SU-DHL-6 (cell line): ENCODE data around the gene TWIST2.

Source experiments
- H2AFZ ChIP-seq: fragments of 200-600 bp; sonication (generic); 2 replicates; pipeline ENCODE4 v1.6.1; 2014; ENCODE audit warnings: low read depth, mild to moderate bottlenecking, moderate library complexity, mixed read lengths, antibody characterized with exemption, low read length; ENCODE audit not compliant: severe bottlenecking
- H3F3A ChIP-seq: fragments of 200-600 bp; shearing (Covaris generic); 2 replicates; pipeline ENCODE4 v1.6.0; 2016; ENCODE audit warnings: antibody characterized with exemption, mild to moderate bottlenecking; ENCODE audit not compliant: insufficient read depth
- H3K27ac ChIP-seq: fragments of 200-600 bp; sonication (generic); 2 replicates; pipeline ENCODE4 v1.5.1; 2016; ENCODE audit warnings: low read depth, mild to moderate bottlenecking, low read length, moderate library complexity, mixed read lengths
- H3K27me3 ChIP-seq: fragments of 200-600 bp; sonication (generic), shearing (Covaris generic); 2 replicates; pipeline ENCODE4 v1.6.0; 2014; ENCODE audit warnings: mild to moderate bottlenecking, low read length
- H3K36me3 ChIP-seq: fragments of 200-600 bp; sonication (generic); 2 replicates; pipeline ENCODE4 v1.6.1; 2014; ENCODE audit warnings: mild to moderate bottlenecking, low read length, mixed read lengths
- H3K4me2 ChIP-seq: fragments of 300-600, 200-600 bp; shearing (Covaris generic), sonication (generic); 2 replicates; pipeline ENCODE4 v1.6.0; 2014; ENCODE audit warnings: low read length, low read depth, mild to moderate bottlenecking; ENCODE audit not compliant: poor library complexity, severe bottlenecking
- H3K4me3 ChIP-seq: fragments of 200-600 bp; sonication (generic); 2 replicates; pipeline ENCODE4 v1.5.1; 2014; ENCODE audit warnings: antibody characterized with exemption, low read length, mild to moderate bottlenecking, mixed read lengths; ENCODE audit not compliant: insufficient read depth, poor library complexity, severe bottlenecking
- H3K79me2 ChIP-seq: fragments of 200-600 bp; sonication (generic); 2 replicates; pipeline ENCODE4 v1.6.1; 2014; ENCODE audit warnings: mild to moderate bottlenecking, low read length, moderate library complexity; ENCODE audit not compliant: insufficient read depth
- H3K9ac ChIP-seq: fragments of 200-600 bp; sonication (generic); 2 replicates; pipeline ENCODE4 v1.7.0; 2014; ENCODE audit warnings: mild to moderate bottlenecking, low read length
- H3K9me2 ChIP-seq: fragments of 200-600 bp; sonication (generic); replicated peaks from 2 replicates; pipeline ENCODE4 v1.6.1; 2014; ENCODE audit warnings: low read length; ENCODE audit not compliant: insufficient read depth
- H3K9me3 ChIP-seq: fragments of 200-600 bp; sonication (generic); 2 replicates; pipeline ENCODE4 v1.6.1; 2014; ENCODE audit warnings: low read length, mixed read lengths; ENCODE audit not compliant: insufficient read depth
- H4K20me1 ChIP-seq: fragments of 200-600 bp; sonication (generic); 2 replicates; pipeline ENCODE4 v1.6.1; 2014; ENCODE audit warnings: low read depth, mild to moderate bottlenecking, antibody characterized with exemption, low read length, moderate library complexity, mixed read lengths
- EZH2phosphoT487 ChIP-seq: fragments of 200-600 bp; sonication (generic), shearing (Covaris generic); conservative IDR thresholded peaks from 2 replicates; pipeline ENCODE4 v1.6.1; 2018; ENCODE audit warnings: mild to moderate bottlenecking, antibody characterized with exemption, low read length, moderate library complexity, mixed read lengths
- TF ChIP-seq, protein P1 (sequence below): fragments of 200-600 bp; sonication (generic); IDR thresholded peaks from one replicate; pipeline ENCODE4 v1.5.1; 2017; ENCODE audit warnings: antibody characterized with exemption, mild to moderate bottlenecking, low read length, moderate library complexity; ENCODE audit not compliant: insufficient read depth, poor library complexity, severe bottlenecking

The TWIST2 gene

DNA sequence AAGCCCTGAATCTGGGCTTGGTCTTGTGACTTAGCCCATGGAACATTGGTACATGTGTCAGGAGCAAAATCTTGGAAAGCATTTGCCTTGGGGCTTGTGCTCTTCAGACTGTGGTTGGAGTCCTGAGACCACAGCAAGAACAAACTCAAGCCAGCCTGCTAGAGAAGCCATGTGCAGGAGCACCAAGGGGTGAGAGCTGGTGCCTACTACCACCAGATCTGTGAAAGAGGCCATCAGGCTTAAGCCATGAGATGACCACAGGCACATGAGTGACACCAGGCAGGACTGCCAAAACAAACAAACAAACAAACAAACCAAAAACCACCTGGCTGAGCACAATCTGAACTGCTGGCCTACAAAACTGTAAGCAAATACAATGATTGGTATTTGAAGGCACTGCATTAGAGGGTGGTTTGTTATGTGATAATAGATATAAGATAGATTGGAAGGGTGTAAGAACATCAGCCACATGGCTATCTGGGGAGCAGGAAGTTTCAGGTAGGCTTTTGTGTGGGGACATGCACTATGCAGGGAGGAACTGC, 9.0 kb upstream of the TWIST2 start:
- Histone ChIP-seq H3K27ac (no peak overlapping the region), H3K36me3 (no peaks in the 10 kb centered on the region), H3F3A (no peaks in the 10 kb centered on the region), H4K20me1 (no peaks in the 10 kb centered on the region), H2AFZ (no peak overlapping the region), H3K4me3 (no peak overlapping the region), H3K9me2 (no peaks in the 10 kb centered on the region), H3K27me3 (no peaks in the 10 kb centered on the region), H3K9ac (no peak overlapping the region), H3K9me3 (no peaks in the 10 kb centered on the region), H3K79me2 (no peaks in the 10 kb centered on the region), H3K4me2 (no peak overlapping the region)
- TF ChIP-seq, protein P1, sequence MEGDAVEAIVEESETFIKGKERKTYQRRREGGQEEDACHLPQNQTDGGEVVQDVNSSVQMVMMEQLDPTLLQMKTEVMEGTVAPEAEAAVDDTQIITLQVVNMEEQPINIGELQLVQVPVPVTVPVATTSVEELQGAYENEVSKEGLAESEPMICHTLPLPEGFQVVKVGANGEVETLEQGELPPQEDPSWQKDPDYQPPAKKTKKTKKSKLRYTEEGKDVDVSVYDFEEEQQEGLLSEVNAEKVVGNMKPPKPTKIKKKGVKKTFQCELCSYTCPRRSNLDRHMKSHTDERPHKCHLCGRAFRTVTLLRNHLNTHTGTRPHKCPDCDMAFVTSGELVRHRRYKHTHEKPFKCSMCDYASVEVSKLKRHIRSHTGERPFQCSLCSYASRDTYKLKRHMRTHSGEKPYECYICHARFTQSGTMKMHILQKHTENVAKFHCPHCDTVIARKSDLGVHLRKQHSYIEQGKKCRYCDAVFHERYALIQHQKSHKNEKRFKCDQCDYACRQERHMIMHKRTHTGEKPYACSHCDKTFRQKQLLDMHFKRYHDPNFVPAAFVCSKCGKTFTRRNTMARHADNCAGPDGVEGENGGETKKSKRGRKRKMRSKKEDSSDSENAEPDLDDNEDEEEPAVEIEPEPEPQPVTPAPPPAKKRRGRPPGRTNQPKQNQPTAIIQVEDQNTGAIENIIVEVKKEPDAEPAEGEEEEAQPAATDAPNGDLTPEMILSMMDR, result no peak
- TF ChIP-seq EZH2phosphoT487, result no peak

DNA sequence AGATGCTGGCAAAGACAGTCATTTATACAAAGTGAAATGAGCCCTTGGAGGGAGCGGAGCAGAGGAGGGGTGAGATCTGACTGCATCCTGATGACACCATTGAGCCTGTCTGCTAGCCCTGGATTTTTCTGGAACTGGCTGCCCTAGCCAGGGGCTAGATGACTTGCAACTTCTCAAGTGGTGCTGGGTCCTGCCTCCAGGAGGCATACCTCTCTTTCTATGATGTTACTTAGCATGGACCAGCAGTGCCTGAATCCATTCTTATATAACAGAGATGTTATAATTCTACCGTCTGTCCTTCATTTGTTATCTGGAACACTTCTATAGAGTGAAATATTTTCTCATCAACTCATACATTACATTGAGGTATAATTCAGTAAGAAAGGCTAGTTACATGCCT, 8.5 kb upstream of the TWIST2 start:
- H2AFZ ChIP-seq, result no peak overlapping the region
- TF ChIP-seq, protein P1, result no peak
- TF ChIP-seq EZH2phosphoT487, result no peak
- no peak overlapping the region for H3K4me3 ChIP-seq

DNA sequence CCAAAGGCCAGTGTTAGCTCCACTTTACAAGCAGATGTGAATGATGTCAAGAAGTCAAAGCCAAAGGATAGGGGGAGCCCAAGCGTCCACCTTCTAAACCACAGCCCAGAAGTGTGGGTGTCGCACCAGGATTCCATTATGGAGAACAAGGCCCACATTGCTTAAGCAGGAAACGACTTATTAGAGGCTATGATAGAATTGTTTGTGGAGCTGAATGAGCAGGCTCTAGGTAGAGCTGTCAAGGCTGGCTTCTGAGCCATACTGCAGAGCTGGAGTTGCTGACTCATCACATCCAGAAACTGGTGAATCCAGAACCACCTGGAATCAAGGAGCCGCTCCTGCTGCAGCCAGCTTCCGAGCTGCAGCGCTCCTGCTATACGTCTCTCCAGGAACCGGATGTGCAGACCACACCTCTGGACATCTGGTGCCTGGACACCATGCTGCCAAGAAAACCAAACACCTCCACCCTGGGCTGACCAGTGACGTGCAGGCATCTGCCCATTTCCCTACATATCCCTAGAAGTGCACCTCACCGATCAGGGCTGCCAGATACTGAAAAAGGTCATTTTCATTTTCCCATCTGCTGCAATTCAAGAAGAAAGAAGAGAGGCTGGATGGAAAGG, 6.2 kb upstream of the TWIST2 start:
- TF ChIP-seq, protein P1, result no peak
- TF ChIP-seq EZH2phosphoT487, result no peak
- Histone ChIP-seq H3K36me3 (no peaks in the 10 kb centered on the region), H3K79me2 (no peaks in the 10 kb centered on the region), H3K27ac (no peak overlapping the region), H3F3A (no peaks in the 10 kb centered on the region), H3K4me3 (no peak overlapping the region), H3K9me3 (no peaks in the 10 kb centered on the region), H2AFZ (no peak overlapping the region), H3K9me2 (no peaks in the 10 kb centered on the region), H3K4me2 (no peak overlapping the region), H3K27me3 (no peaks in the 10 kb centered on the region), H4K20me1 (no peaks in the 10 kb centered on the region), H3K9ac (no peak overlapping the region)

More for the DNA sequence above, 8.5 kb upstream of the TWIST2 start:
- Histone ChIP-seq H3F3A (no peaks in the 10 kb centered on the region), H3K36me3 (no peaks in the 10 kb centered on the region), H3K4me2 (no peak overlapping the region), H4K20me1 (no peaks in the 10 kb centered on the region), H3K27me3 (no peaks in the 10 kb centered on the region), H3K27ac (no peak overlapping the region), H3K9me2 (no peaks in the 10 kb centered on the region), H3K79me2 (no peaks in the 10 kb centered on the region), H3K9ac (no peak overlapping the region), H3K9me3 (no peaks in the 10 kb centered on the region)
